ENCODE measurements around the gene C11orf21.

The C11orf21 gene

DNA sequence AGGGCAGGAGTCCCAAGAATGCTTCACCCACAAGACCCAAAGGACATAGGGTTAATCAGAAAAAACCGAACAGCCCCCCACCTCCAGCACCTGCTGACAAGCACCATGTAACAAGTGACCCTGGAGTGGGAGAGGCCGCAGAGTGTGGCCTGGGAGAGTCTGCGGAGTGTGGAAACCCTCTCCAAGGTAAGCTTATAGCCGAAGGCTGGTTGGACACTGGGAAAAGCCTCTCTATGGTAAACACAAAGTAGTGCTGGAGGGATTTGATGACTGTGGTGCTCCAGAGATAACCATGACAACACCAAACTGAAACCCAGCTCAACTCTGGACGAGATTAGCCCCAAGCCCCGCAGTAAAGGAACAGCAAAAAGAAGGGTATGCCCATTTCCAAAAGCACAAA lies 50.6 kb downstream of the C11orf21 start:
- Histone ChIP-seq H3K9me3 (ENCODE audit: control insufficient read depth, low read length) (no peaks in the 10 kb centered on the region), H3K79me2 (no peaks in the 10 kb centered on the region), H3K4me2 (ENCODE audit: low read length) (no peak overlapping the region), H3K9ac (no peak overlapping the region), H3K36me3 (ENCODE audit: control insufficient read depth, insufficient read depth, low read length) (no peaks in the 10 kb centered on the region), H3K4me1 (no peaks in the 10 kb centered on the region), H3K27ac (no peak overlapping the region), H3K4me3 (ENCODE audit: low read depth, low read length) (no peak overlapping the region), H2AFZ (no peak overlapping the region), H3K27me3 (ENCODE audit: control insufficient read depth, insufficient read depth, low read length) (no peaks in the 10 kb centered on the region)
- no peak for TF ChIP-seq CTCF (IDR thresholded peaks at IDR 0.05)

DNA sequence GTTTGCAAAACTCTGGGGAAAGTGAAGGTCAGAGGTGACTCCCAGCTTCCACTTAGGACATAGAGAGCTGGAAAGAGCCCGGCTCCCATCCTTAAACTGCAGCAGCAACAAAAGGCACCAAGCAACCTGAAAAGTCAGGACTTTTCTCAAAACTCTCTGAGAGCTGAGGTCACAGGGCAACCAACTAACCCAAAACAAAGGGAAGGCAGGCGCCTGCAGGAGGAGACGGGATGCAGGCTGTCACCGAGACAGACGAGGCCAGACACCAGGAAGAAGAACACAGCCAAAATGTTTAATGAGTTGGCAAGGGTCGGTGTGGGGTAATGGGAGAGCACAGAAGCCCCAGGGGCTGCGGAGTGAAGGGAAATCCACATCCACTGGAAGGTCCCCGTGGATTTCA lies 51.2 kb downstream of the C11orf21 start:
- H3K9me3 ChIP-seq (ENCODE audit: control insufficient read depth, low read length) = no peaks in the 10 kb centered on the region
- H2AFZ ChIP-seq = no peak overlapping the region
- H3K9ac ChIP-seq = no peak overlapping the region
- no peak overlapping the region for H3K27ac ChIP-seq
- no peaks in the 10 kb centered on the region for H3K36me3 ChIP-seq (ENCODE audit: control insufficient read depth, insufficient read depth, low read length)
- H3K4me3 ChIP-seq (ENCODE audit: low read depth, low read length) = no peak overlapping the region
- no peaks in the 10 kb centered on the region for H3K27me3 ChIP-seq (ENCODE audit: control insufficient read depth, insufficient read depth, low read length)
- no peaks in the 10 kb centered on the region for H3K79me2 ChIP-seq
- H3K4me2 ChIP-seq (ENCODE audit: low read length) = no peak overlapping the region
- no peak for TF ChIP-seq CTCF (IDR thresholded peaks at IDR 0.05)
- H3K4me1 ChIP-seq = no peaks in the 10 kb centered on the region

DNA sequence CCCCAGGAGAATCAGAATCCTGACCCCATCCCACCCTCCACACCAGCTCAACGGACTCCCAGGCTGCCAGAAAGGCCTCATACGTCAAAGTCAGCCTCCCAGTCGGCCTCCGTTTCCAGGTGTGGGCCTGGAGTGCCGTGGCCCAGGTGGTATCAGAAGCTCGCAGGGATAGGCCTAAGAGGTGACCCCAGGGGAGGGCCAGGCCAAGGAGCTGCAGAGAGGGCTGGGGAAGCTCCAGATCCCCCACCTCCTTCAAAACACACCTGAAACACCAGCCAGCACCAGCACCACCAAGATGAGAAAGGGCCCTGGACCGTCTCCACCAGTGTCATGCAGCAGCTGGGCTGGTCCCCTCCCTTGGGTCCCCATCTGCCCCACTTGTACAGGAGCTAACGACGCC lies 51.7 kb downstream of the C11orf21 start:
- Histone ChIP-seq H3K4me1 (no peaks in the 10 kb centered on the region), H3K9me3 (ENCODE audit: control insufficient read depth, low read length) (no peaks in the 10 kb centered on the region), H2AFZ (no peak overlapping the region), H3K27ac (no peak overlapping the region), H3K79me2 (no peaks in the 10 kb centered on the region), H3K36me3 (ENCODE audit: control insufficient read depth, insufficient read depth, low read length) (no peaks in the 10 kb centered on the region), H3K9ac (no peak overlapping the region), H3K4me2 (ENCODE audit: low read length) (no peak overlapping the region), H3K4me3 (ENCODE audit: low read depth, low read length) (no peak overlapping the region), H3K27me3 (ENCODE audit: control insufficient read depth, insufficient read depth, low read length) (no peaks in the 10 kb centered on the region)
- no peak for TF ChIP-seq CTCF (IDR thresholded peaks at IDR 0.05)

DNA sequence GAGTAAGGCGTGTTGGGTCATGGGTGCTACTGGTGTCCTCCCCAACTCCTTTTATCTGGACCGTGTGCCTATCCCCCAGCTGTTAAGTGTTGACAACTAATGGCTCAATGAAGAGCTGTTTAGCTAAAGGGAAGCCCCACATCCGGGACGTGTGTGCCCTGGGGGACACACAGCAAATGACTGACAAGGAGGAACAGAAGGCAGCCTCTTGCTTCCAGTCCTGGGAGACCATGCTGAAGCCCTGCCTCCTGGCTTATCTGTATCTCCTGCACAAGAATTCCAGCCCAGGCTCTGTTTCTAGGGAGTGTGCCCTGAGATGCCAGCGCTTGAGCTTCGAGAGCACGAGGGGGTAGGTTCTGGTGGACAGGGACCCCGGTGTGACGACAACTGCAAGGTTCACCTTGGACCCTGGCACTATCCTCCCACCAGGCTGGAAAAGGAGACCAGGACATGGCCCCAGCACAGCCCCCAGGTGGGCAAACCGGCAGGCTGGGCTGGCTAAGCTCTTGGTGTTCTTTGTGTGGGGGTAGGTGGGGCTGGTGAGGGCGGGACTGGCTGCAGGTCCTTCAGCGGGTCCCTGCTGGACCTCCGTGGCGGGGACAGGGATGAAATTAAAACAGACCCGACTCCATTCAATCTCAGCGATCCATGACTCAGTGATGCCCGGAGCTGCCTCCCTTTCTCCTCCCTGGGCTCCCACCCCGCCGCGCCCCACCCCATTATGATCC lies 52.4 kb downstream of the C11orf21 start:
- Histone ChIP-seq H3K9me3 (ENCODE audit: control insufficient read depth, low read length) (no peaks in the 10 kb centered on the region), H2AFZ (no peak overlapping the region), H3K4me1 (no peaks in the 10 kb centered on the region), H3K4me3 (ENCODE audit: low read depth, low read length) (no peak overlapping the region), H3K27ac (no peak overlapping the region), H3K4me2 (ENCODE audit: low read length) (no peak overlapping the region), H3K9ac (no peak overlapping the region), H3K27me3 (ENCODE audit: control insufficient read depth, insufficient read depth, low read length) (no peaks in the 10 kb centered on the region), H3K36me3 (ENCODE audit: control insufficient read depth, insufficient read depth, low read length) (no peaks in the 10 kb centered on the region), H3K79me2 (no peaks in the 10 kb centered on the region)
- TF ChIP-seq CTCF (IDR thresholded peaks at IDR 0.05) = no peak

- Histone ChIP-seq H3K4me1 (no peaks in the 10 kb centered on the region), H3K27me3 (ENCODE audit: control insufficient read depth, insufficient read depth, low read length) (no peaks in the 10 kb centered on the region), H2AFZ (no peak overlapping the region), H3K4me3 (ENCODE audit: low read depth, low read length) (no peak overlapping the region), H3K9me3 (ENCODE audit: control insufficient read depth, low read length) (no peaks in the 10 kb centered on the region), H3K27ac (no peak overlapping the region), H3K9ac (no peak overlapping the region), H3K4me2 (ENCODE audit: low read length) (no peak overlapping the region), H3K36me3 (ENCODE audit: control insufficient read depth, insufficient read depth, low read length) (no peaks in the 10 kb centered on the region), H3K79me2 (no peaks in the 10 kb centered on the region)
- TF ChIP-seq CTCF (IDR thresholded peaks at IDR 0.05) = no peak
Measured at GRCh38 chr11:2248762-2249161, 53.0 kb downstream of the C11orf21 start.
